GM19193 (cell line): ENCODE measurements around the gene NOXA1.

Experiments
- POLR2A ChIP-seq: IDR thresholded peaks from 4 replicates; pipeline ENCODE4 v1.6.1; 2011; ENCODE audit not compliant: insufficient read depth, insufficient read length; ENCODE audit errors: extremely low read depth

NOXA1 gene

DNA sequence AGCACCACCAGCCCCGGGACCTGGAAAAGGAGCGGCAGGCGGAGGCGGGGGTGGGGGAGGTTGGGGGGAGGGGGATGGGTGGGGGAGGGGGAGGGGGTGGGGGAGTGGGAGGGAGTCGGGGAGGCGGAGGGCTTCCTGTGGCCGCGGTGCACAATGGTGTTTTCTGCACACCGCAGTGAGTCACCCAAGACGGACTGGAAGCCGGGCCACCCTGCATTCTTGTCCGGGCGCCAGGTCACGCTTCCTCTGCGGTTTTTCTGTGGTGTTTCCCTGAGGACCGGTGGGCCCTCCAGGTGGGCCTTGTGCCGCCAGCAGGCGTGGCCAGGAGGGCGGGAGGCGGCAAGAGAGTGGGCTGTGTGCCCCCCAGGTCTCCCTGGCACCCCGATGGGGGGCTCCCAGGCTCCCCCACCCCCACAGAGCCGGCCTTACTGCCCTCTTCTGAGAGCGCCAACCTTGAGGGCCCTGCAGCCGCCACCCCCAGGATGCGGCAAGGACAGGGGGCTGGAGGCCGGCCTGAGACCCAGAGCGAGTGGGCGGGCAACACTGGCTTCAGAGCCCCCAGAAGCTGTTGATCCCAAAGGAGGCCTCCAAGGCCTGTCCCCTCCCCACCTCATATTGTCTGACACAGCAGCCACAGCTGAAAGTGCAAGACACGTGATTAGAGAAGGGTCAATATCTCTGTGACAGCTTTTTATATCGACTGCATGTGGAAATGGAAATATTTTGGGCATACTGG lies 11.4 kb upstream of the NOXA1 start:
- TF ChIP-seq POLR2A, result no peak

DNA sequence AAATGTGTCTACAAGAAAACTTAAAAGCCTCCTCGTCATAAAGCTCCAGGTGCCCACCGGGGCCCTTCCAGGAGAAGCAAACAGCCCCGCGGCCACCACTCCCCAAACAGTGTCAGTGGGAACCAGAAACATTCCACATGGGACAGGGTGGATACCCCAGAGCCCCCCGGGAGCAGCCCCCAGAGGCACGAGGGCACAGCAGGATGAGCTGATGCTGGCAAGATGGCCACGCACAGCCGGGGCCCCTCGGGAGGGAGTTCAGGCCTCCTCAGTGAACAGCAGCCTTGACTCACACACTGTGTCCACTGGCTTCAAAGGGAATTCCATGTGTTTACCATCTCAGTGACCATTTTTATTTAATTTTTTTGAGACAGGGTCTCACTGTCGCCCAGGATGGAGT lies 10.8 kb upstream of the NOXA1 start:
- TF ChIP-seq POLR2A, result no peak

DNA sequence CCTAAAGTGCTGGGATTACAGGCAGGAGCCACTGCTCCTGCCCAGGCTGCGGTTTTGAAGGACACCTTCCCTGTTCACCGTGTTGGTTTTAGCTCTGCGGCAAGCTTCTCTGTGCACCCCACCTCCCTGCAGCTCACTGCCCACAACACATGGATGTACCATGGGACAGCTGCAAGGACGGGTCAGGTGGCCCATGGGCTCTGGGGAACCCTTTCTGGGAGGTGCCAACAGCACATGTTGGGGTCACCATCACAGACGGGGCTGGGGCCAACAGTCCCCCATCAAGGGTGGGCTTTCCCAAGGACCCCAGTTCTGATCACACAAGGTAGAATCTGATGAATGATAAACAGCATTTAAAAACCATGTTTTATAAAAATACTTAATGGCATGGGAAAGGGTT lies 7.7 kb upstream of the NOXA1 start:
- no peak for TF ChIP-seq POLR2A

DNA sequence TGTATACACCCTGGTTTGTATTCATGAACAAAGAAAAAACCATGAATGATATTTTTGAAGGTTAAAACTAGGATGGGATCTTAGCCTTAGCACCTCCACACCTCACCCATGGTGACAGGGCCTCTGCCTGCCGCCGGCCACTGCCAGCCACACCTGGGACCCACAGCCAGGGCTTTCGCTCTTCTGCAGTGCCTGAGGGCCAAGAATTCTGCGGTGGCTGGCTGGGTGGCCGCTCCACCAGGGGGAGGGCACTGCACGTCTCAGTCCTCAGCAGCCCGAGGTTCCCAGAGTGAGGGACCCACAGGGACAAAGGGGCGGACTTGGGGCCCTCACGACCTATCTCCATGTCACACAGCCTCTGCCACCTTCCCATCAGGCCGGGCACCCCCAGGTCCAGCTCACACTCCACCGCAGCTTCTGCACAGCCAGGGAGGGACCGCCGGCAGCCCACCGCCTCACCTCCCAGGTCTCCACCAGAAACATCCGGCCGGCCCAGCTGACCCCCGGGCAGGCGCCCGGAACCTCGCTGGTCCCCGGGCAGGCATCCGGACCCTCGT lies 7.1 kb upstream of the NOXA1 start:
- TF ChIP-seq POLR2A, result no peak

DNA sequence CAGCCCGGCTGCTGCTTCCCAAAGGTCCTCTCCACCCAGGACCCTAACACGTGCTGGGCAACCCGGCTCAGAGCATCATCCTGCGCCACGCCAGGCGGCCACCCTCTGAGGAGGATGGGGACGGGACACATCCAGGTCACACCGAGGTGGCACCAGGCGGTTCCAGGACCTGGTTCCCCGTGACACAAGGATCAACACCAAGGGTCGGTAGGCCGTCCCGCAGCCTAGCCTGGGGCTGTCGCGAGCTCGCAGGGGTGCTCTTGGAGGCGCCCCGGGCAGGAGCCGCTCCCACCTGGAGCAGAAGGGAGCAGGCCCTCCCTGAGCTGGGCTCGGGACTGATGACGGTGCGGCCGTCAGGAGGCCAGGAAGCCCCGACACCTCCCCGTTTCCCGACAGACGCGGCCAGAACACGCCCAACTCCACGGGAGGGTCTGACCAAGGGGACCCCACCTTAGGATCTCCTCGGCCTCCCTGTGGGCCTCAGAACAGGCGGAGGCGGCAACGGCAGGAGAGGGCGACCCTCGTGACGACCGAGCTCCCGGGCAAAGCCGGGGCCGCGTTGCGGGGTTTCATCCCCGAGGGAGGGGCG lies 6.5 kb upstream of the NOXA1 start:
- no peak for TF ChIP-seq POLR2A

DNA sequence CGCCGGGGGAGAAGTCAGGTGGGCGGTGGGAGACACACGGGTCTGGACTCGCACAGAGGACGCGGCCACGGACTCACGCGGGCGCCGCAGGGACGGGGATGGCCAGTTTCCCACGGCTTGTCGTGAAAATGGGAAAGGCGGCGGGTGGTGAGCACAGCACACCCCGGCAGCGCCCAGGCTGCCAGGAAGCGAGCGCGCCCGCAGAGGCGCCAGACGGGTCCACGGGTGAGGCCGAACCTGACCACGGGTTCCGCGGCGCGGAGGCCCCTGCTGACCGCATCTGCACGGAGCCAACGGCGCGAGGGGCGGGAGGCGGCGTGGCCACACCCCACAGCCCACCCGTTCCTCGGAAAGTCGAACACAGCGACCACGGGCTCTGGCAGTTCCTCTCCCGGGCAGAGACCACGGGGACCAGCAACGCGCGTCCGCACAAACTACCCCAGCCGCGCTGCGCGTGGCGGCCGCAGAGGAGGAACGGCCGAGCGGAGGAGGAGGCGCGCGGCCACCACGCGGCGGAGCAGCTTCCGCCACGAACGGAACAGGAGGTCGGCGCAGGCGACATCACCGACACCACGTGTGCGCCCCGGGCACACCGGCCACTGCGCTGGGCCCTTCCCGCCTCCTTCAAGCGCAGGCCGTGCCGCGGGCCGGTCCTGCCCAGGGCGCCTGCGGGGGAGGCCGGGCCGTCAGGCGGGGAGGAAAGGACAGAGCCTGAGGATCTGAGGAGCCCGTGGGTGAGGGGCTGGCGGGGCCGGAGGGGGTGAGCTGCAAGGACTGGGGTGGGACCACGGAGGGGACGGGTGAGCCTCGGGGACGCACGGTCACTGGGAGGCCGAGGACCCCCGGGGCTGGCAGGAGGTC lies 5.8 kb upstream of the NOXA1 start:
- no peak for TF ChIP-seq POLR2A

DNA sequence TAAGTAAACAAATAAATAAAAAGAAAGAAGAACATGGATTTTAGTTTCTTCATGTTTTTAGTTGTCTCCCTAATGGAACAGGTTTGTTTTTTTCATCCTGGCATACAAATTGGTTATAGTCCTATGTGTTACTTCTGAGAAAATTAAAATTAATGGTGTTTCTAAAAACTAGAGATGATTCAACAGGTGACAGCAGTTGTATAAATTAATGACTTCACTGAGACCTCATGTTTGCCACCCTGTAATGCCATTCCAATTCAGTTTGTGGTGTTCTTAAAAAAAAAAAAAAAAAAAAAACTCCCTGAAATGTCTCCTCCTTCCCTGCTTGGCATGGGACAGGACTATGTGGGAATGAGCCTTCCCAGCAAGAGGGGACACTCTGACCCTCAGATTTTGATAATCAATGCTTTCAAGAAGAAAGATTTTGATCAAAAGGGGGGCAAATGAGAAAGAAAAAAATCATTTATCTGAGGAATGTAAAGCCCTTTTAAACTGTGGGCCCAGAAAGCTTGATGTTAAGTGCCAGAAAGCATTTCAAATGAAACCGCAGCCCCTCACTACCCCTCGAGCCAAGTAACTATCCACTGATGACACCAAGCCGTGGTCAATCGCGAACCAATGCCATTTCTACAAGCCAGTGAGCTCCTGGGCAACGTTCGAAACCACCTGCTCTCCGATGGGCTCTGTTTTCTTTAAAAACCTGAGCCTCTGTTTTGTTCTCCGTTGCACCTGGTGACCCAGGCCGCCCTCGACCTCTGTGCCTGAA lies 1.2 kb upstream of the NOXA1 start:
- TF ChIP-seq POLR2A, result no peak

DNA sequence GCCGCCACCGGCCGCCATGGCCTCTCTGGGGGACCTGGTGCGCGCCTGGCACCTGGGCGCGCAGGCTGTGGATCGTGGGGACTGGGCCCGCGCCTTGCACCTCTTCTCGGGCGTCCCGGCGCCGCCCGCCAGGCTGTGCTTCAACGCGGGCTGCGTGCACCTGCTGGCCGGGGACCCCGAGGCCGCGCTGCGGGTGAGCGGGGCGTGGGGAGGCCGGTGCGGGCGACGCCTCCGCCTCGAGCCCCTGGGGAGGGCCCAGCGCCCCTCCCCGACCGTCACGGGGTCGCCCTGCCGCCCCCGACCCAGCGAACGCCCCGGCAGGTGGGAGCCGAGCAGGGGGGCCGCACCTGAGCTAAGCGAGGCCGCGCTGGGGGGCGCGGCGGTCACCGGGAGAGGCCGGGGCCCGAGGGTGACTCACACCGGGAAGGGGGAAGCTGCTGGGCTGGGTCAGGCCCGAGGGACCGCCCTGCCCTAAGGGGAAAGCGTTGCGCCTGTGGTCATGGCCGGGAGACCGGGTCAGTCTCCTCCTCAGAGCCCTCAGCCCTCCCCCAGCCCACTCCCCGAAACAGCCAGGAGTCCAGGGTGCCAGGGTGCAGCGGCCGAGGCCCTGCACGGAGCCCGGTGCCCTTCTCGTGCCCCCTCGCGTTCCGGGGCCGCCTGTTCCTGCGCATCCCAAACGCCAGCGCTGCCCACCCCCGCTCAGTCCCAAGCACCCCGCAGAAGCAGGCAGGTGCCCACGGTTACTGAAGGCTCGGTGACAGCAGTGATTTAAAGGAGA lies 510 bp downstream of the NOXA1 start:
- no peak for TF ChIP-seq POLR2A

DNA sequence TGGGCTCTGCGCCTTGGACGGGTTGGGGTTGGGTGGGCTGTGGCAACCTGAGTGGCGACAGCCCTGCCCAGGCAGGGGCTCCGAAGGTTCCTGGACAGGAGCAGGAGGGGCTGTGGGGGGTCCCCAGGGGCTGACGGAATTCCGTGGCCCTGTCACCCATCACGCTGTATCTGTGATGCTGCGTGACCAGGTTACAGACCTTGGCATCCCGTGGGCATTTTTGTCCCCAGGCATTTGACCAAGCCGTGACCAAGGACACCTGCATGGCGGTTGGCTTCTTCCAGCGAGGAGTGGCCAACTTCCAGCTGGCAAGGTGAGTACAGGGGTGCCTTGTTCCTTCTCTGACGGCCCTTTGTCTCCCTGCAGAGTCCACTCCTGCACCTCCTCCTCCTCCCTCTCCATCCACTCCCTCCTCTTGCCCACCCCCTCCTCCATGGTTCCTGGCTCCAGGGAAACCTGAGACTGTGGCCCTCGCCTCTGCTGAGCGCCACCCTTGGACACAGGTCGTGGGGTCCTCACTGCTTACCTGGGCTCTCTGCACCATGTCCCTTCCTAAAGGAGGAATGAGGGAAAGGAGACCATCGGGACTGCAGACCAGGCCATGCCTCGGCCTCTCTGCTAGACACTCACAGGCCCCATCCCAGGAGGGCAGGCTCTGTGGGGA lies 3.0 kb downstream of the NOXA1 start:
- no peak for TF ChIP-seq POLR2A

DNA sequence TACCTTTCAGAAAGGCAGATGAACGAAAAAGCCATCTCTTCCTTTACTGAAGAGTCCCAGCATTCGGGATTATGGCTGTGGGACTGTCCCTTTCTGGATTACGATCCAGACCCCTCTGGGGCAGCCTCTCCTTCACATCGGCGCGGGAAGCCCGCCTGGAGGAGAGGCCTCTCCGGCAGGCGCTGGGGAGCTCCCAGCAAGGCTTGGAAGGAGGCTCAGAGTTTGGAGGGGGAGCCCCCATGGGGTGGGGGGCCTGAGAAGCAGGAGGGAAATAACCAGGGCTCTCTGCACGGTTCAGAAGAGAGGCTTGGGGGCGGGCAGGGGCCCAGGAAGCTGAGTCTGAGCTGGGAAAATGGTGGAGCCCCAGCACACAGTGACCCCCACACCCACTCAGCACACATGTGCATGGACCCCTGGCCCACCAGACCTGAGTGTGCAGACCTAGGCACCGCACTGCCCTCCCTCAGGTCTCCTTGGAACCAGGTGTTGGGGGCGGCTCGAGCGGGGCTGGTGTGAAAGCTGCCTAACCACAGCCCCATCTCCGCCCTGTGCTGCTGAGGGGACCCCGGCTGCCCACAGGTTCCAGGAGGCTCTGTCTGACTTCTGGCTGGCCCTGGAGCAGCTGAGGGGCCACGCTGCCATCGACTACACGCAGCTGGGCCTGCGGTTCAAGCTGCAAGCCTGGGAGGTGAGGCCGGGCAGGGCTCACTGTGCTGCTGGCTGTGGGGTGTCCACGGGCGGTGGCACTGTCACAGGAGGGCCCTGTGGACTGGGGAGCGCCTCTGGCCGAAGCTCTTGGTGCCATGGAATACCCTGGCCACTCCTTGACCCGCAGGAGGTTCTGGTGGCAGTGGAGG lies 4.5 kb downstream of the NOXA1 start:
- TF ChIP-seq POLR2A, result no peak

DNA sequence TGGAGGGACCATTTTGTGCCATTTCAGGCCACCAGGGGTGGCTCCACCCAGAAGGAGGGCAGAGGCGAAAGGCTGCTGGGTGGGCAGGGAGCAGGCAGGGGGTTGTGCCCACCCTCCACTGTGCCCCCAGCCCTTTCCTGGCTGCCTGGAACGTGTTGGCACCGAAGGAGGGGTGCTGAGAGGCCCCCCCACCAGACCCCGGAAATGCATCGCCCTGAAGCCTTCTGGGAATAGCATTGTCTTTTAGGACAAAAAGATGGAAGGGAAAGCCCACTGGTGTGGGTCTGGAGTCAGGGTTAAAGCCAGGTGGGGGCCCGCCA lies 5.1 kb downstream of the NOXA1 start:
- no peak for TF ChIP-seq POLR2A

DNA sequence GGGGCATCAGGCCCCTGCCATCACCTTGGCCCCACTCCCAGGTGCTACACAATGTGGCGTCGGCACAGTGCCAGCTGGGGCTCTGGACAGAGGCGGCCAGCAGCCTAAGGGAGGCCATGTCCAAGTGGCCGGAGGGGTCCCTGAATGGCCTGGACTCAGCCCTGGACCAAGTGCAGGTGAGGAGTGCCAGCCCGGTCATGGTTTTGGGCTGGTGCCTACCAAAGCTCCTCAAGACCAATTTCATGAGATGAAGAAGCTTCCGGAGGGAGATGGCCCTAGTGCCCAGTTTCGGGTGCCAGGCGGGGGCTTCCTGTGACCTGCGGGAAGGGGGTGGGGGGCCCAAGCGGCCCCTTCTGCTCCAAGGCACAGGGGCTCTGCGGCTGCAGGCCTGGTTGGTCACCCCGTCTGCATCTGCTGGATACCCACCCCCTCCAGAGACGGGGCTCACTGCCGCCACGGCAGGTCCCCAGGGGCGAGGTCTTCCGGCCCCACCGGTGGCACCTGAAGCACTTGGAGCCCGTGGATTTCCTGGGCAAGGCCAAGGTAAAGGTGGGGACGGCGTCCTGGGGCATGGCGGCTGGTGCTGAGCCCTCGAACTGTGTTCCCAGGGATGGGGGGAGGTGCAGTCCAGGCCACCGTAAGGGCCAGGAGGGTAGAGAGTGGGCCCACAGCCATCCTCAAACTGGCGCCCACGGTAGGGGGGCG lies 5.8 kb downstream of the NOXA1 start:
- no peak for TF ChIP-seq POLR2A
